Testis (tissue), 3 donors: Measurements from ENCODE around the gene SOS2. TPM values are rescaled to one million over a fixed set of nuclear protein-coding genes. Genes with fewer than 3 reads are reported as not detected.

ENCODE experiments used
- DNase-seq: peaks from one replicate; pipeline ENCODE4 v3.0.0-alpha.2; 2019
- H3K27ac ChIP-seq, 2 donors: fragments of 200-600 bp; sonication (generic); one replicate each; pipeline ENCODE4 v1.5.1; 2019
- H3K27me3 ChIP-seq: fragments of 200-600 bp; sonication (generic); one replicate; pipeline ENCODE4 v1.5.1; 2019
- H3K36me3 ChIP-seq: fragments of 200-600 bp; sonication (generic); one replicate; pipeline ENCODE4 v1.5.1; 2017; ENCODE audit warnings: low read depth; ENCODE audit errors: missing control alignments
- H3K4me1 ChIP-seq: fragments of 200-600 bp; sonication (generic); one replicate; pipeline ENCODE4 v1.5.1; 2019
- H3K4me3 ChIP-seq, 2 donors: fragments of 200-600 bp; sonication (generic); one replicate each; pipeline ENCODE4 v1.5.1; 2017 to 2019
- H3K9me3 ChIP-seq: fragments of 200-600 bp; sonication (generic); one replicate; pipeline ENCODE4 v1.5.1; 2017
- CTCF ChIP-seq, 3 experiments: fragments of 450-650 bp in 2 of 3; fragments of 200-600 bp in 1 of 3; sonication (generic) in 1 of 3; IDR thresholded peaks; one replicate each; pipeline ENCODE4 v1.5.1; 2016 to 2019; ENCODE audit warnings: antibody characterized with exemption in 3 of 3, mild to moderate bottlenecking in 2 of 3, moderate library complexity in 1 of 3
- POLR2A ChIP-seq: fragments of 450-650 bp; IDR thresholded peaks from one replicate; pipeline ENCODE4 v1.6.1; 2017; ENCODE audit warnings: antibody characterized with exemption, mild to moderate bottlenecking, moderate library complexity
- WGBS, 2 donors: methylation state at CpG; one replicate each; pipeline ENCODE4 v1.1.5; 2018; 5-methylcytosine and 5-hydroxymethylcytosine counted together
- intact Hi-C: fragments of 100-400 bp; cut with DNase I; formaldehyde crosslinking; loops from one replicate; pipeline ENCODE4 v1.15.1; 2023; ENCODE audit warnings: low total_unique reads
- polyA plus RNA-seq: library from polyadenylated mRNA; stranded (reverse); fragments of 350-450 nt; fragmentation: Illumina TruSeq; extraction: RNeasy Lipid Tissue Mini Kit (QIAGEN cat#74804); gene quantifications from one replicate; pipeline ENCODE4 v1.2.3, GENCODE V29; 2014; ENCODE audit warnings: low read depth, low replicate concordance; ENCODE audit not compliant: insufficient read depth
- total RNA-seq, 2 donors: library from RNA; depleted of rRNA; stranded (reverse); fragments of >200 nt; gene quantifications; one replicate each; pipeline ENCODE4 v1.2.3, GENCODE V29; 2016

The SOS2 gene
- total and polyA plus RNA-seq, 3 donors from 2014 or later: 48.6 to 59.7 (median 56.6) TPM

DNA sequence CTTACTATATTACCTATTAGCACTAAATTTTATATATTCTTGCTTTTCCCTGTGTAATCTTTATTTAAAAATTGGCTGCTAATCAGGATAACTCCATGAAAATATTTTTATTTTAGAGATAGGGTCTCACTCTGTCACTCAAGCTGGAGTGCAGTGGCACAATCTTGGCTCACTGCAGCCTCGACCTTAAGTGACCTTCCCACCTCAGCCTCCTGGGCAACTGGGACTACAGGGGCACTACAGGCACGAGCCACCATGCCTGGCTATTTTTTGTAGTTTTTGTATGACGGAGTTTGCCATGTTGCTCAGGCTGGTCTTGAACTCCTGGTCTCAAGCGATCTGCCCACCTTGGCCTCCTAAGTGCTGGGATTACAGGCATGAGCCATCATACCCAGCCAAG is 82.6 kb downstream of the SOS2 start:
- H3K27me3 ChIP-seq: no peaks in the 10 kb centered on the region
- no peak overlapping the region for H3K4me3 ChIP-seq
- no peak for DNase-seq
- no peaks in the 10 kb centered on the region for H3K36me3 ChIP-seq
- H3K27ac ChIP-seq: no peak overlapping the region
- 91 to 94% methylated on average over 4 of the region's 4 CpGs for WGBS, 2 donors
- no peak for TF ChIP-seq CTCF (IDR thresholded peaks at IDR 0.05)
- TF ChIP-seq POLR2A: no peak
- H3K9me3 ChIP-seq: no peaks in the 10 kb centered on the region
- no peaks in the 10 kb centered on the region for H3K4me1 ChIP-seq
- intact Hi-C loops: no loop called here

DNA sequence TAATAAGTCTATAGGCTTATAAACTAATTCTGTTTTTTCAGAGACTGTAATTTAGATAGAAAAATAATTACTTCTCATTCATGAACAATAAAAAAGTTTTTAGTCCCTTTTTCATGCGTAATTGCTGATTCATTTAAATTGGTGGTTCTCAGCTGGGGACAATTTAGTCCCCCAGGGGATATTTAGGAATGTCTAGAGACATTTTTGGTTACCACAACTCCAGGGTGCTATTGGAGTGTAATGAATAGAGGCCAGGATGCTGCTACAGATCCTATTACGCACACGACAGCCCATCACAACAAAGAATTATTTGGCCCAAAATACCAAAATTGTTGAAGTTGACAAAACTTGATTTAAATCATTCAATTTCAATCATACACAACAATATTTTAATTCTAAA is 92.2 kb downstream of the SOS2 start:
- Histone ChIP-seq H3K4me3 (no peak overlapping the region), H3K27ac (no peak overlapping the region), H3K27me3 (no peaks in the 10 kb centered on the region), H3K4me1 (no peaks in the 10 kb centered on the region), H3K36me3 (no peaks in the 10 kb centered on the region), H3K9me3 (no peaks in the 10 kb centered on the region)
- TF ChIP-seq POLR2A: no peak
- no peak for TF ChIP-seq CTCF (IDR thresholded peaks at IDR 0.05)
- 95 to 97% methylated on average over 3 of the region's 3 CpGs for WGBS, 2 donors
- intact Hi-C loops: no loop called here
- DNase-seq: no peak

DNA sequence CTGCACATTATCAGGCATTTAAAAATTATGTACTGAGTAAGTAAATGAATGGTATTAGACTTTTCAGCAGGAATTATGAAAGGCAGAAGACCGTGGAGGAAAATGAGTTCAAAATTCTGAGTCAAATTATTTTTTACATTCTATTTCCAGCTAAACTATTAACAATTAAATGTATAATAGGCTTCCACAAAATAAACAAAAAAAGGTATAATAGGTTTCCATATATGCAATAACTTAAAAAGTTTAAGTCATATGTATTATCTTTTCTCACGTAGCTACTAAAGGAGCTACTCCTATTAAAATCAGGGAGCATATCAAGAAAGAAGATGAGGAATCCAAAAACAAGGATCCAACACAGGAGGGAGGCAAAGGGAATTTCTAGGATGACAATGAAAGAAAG is 103.6 kb downstream of the SOS2 start:
- intact Hi-C loops: no loop called here
- no peak for DNase-seq

GRCh38 chr14:50123062-50123461 is 108.3 kb downstream of the SOS2 start:
- H3K36me3 ChIP-seq: no peaks in the 10 kb centered on the region
- 83 to 93% methylated on average over 3 of the region's 3 CpGs for WGBS, 2 donors
- TF ChIP-seq CTCF (IDR thresholded peaks at IDR 0.05): no peak
- TF ChIP-seq POLR2A: no peak
- intact Hi-C loops: no loop called here
- no peak for DNase-seq
- no peaks in the 10 kb centered on the region for H3K4me1 ChIP-seq
- H3K27ac ChIP-seq: no peak overlapping the region
- H3K27me3 ChIP-seq: no peaks in the 10 kb centered on the region
- H3K9me3 ChIP-seq: no peaks in the 10 kb centered on the region
- no peak overlapping the region for H3K4me3 ChIP-seq

More for the DNA sequence above, 103.6 kb downstream of the SOS2 start:
- Histone ChIP-seq H3K4me1 (no peaks in the 10 kb centered on the region), H3K27me3 (no peaks in the 10 kb centered on the region), H3K27ac (no peak overlapping the region), H3K36me3 (no peaks in the 10 kb centered on the region), H3K4me3 (no peak overlapping the region), H3K9me3 (no peaks in the 10 kb centered on the region)
- TF ChIP-seq CTCF (IDR thresholded peaks at IDR 0.05) (no peak), POLR2A (no peak)
- WGBS, 2 donors: 89 to 93% methylated on average over 2 of the region's 2 CpGs

DNA sequence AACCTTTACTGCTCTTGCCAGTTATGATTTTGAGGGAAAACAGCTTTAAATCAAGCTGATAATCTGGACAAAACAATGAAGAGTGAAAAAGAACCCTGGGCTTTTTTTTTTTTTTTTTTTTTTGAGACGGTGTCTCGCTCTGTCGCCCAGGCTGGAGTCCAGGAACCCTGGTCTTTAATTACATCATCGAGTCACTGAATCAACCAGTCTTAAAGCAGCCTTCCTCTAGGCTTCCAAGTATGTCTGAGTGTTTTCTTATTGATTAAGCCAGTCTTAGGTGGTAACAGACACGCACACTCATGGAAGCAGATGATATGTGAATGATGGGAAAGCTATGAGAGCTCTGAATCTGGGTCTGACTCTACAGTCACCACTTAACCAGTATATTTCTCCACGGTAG is 109.1 kb downstream of the SOS2 start:
- Histone ChIP-seq H3K4me1 (peaks cover under 1% of the 10 kb centered on the region), H3K4me3 (no peak overlapping the region), H3K27me3 (no peaks in the 10 kb centered on the region), H3K36me3 (no peaks in the 10 kb centered on the region), H3K9me3 (no peaks in the 10 kb centered on the region), H3K27ac (no peak overlapping the region)
- 94 to 97% methylated on average over 6 of the region's 6 CpGs for WGBS, 2 donors
- intact Hi-C loops: no loop called here
- DNase-seq: no peak
- TF ChIP-seq CTCF (IDR thresholded peaks at IDR 0.05) (no peak), POLR2A (no peak)
